GM18951 (cell line): Measurements from ENCODE around the gene TRIM41.

Source experiments
- POLR2A ChIP-seq: IDR thresholded peaks from 4 replicates; pipeline ENCODE4 v1.6.1; 2011; ENCODE audit warnings: mild to moderate bottlenecking; ENCODE audit not compliant: insufficient read length, insufficient read depth; ENCODE audit errors: extremely low read depth
- in situ Hi-C: fragments of 300-500 bp; cut with MboI; formaldehyde crosslinking; loops from one replicate; pipeline ENCODE4 v1.12.0; 2022; ENCODE audit warnings: low sequenced_read_pairs, mixed read lengths, inconsistent platforms; ENCODE audit not compliant: unreplicated experiment

TRIM41 gene

GRCh38 chr5:181188700-181189362 lies 34.2 kb upstream of the TRIM41 start:
- in situ Hi-C loops: no loop called here
- TF ChIP-seq POLR2A: no peak

GRCh38 chr5:181189363-181189961 lies 33.6 kb upstream of the TRIM41 start:
- no peak for TF ChIP-seq POLR2A
- in situ Hi-C loops: no loop called here

- in situ Hi-C loops: no loop called here
- TF ChIP-seq POLR2A: no peak
Measured at GRCh38 chr5:181189962-181190710, 32.9 kb upstream of the TRIM41 start.

- TF ChIP-seq POLR2A: peak; percentile 30
- in situ Hi-C loops: no loop called here
Measured at GRCh38 chr5:181190711-181191525, 32.2 kb upstream of the TRIM41 start.

- in situ Hi-C loops: no loop called here
Measured at GRCh38 chr5:181191526-181192336, 31.4 kb upstream of the TRIM41 start.

GRCh38 chr5:181192337-181193046 lies 30.6 kb upstream of the TRIM41 start:
- in situ Hi-C loops: no loop called here
- TF ChIP-seq POLR2A: no peak

More at GRCh38 chr5:181191526-181192336, 31.4 kb upstream of the TRIM41 start:
- peak; percentile 80 for TF ChIP-seq POLR2A

- in situ Hi-C loops: no loop called here
Measured at GRCh38 chr5:181193656-181194055, 29.4 kb upstream of the TRIM41 start.

GRCh38 chr5:181194489-181195248 lies 28.4 kb upstream of the TRIM41 start:
- in situ Hi-C loops: no loop called here
- TF ChIP-seq POLR2A: no peak

More at GRCh38 chr5:181193656-181194055, 29.4 kb upstream of the TRIM41 start:
- no peak for TF ChIP-seq POLR2A

GRCh38 chr5:181195249-181195761 lies 27.8 kb upstream of the TRIM41 start:
- in situ Hi-C loops: no loop called here
- TF ChIP-seq POLR2A: no peak

- in situ Hi-C loops: no loop called here
- no peak for TF ChIP-seq POLR2A
Measured at GRCh38 chr5:181197326-181197951, 25.6 kb upstream of the TRIM41 start.

- in situ Hi-C loops: no loop called here
- no peak for TF ChIP-seq POLR2A
Measured at GRCh38 chr5:181198106-181198685, 24.9 kb upstream of the TRIM41 start.
